K562 (cell line): ENCODE results near the gene SFXN3. TPM values are rescaled to one million over a fixed set of nuclear protein-coding genes. Genes with fewer than 3 reads are reported as not detected.

Experiments used
- ATAC-seq: fragments of 200-7000 bp; cut with Tn5 transposase; 3 replicates; pipeline ENCODE4 v1.9.1; 2020; ENCODE audit warnings: moderate library complexity
- BruUV-seq: library from RNA; stranded (reverse); fragments of 400-500 nt; replicated peaks from 2 replicates; lab custom pipeline; 2021; lab: Mats Ljungman, UMichigan
- CTCF ChIA-PET: fragments of 300-600 bp; formaldehyde crosslinking; extraction: SDS; loops from one replicate; lab custom pipeline; 2021; ENCODE audit warnings: low intra/inter-chr PET ratio; lab: Yijun Ruan, JAX
- POLR2A ChIA-PET: fragments of 300-600, 350-650 bp; sonication (Branson Sonifier 250); formaldehyde crosslinking; extraction: SDS; loops from one replicate; lab custom pipeline; 2021; ENCODE audit warnings: antibody characterized with exemption, inconsistent platforms; lab: Yijun Ruan, JAX
- DNase-seq, 4 experiments: peaks; one replicate each; pipeline versions ENCODE4 v3.0.0 to v3.0.0-alpha.2; 2011 to 2018; ENCODE audit warnings: low spot score in 3 of 4, mixed read lengths in 3 of 4; ENCODE audit errors: extremely low read depth in 1 of 4
- FAIRE-seq: peaks from 2 replicates; lab custom pipeline; 2011; peaks lifted over from hg19 to GRCh38; lab: Jason Lieb, UNC
- H2AFZ ChIP-seq: 2 replicates; pipeline ENCODE4 v1.6.0; 2011; ENCODE audit warnings: low read depth, low read length, control low read depth, inconsistent platforms
- H3K27ac ChIP-seq: fragments of 200-600 bp; 3 replicates; pipeline ENCODE4 v1.8.0; 2011; ENCODE audit warnings: low read depth, mild to moderate bottlenecking, control low read depth, inconsistent platforms, low read length, moderate library complexity, mixed read lengths; ENCODE audit errors: extremely low read depth
- H3K27me3 ChIP-seq, 2 experiments: fragments of 300-600 bp in 1 of 2; 2 replicates in 1 of 2; 3 replicates in 1 of 2; pipeline versions ENCODE4 v1.6.0 to v1.8.0; 2011; ENCODE audit warnings: inconsistent platforms in 2 of 2, low read length in 2 of 2, mild to moderate bottlenecking in 1 of 2, mixed read lengths in 1 of 2, moderate library complexity in 1 of 2; ENCODE audit not compliant: control insufficient read depth in 2 of 2, insufficient read depth in 2 of 2
- H3K36me3 ChIP-seq: fragments of 300-600 bp; 3 replicates; pipeline ENCODE4 v1.8.0; 2011; ENCODE audit warnings: mild to moderate bottlenecking, low read length, inconsistent platforms; ENCODE audit not compliant: control insufficient read depth, insufficient read depth
- H3K4me1 ChIP-seq, 2 experiments: fragments of 200-600 bp in 1 of 2; replicated peaks in 1 of 2; 2 replicates in 1 of 2; 3 replicates in 1 of 2; pipeline versions ENCODE4 v1.5.1 to v1.8.0; 2011; ENCODE audit warnings: inconsistent platforms in 2 of 2, low read length in 2 of 2, mild to moderate bottlenecking in 1 of 2, mixed read lengths in 1 of 2, moderate library complexity in 1 of 2; ENCODE audit not compliant: control insufficient read depth in 2 of 2, insufficient read depth in 2 of 2
- H3K4me2 ChIP-seq: 2 replicates; pipeline ENCODE4 v1.6.1; 2011; ENCODE audit warnings: low read length, control low read depth, inconsistent platforms, mixed read lengths; ENCODE audit not compliant: insufficient read depth
- H3K4me3 ChIP-seq: fragments of 200-600 bp; sonication (generic), shearing (Covaris generic); 2 replicates; pipeline ENCODE4 v1.5.1; 2016; ENCODE audit warnings: control low read depth, inconsistent platforms
- H3K79me2 ChIP-seq: fragments of 200-600 bp; 3 replicates; pipeline ENCODE4 v1.8.0; 2011; ENCODE audit warnings: low read length, inconsistent platforms; ENCODE audit not compliant: control insufficient read depth, insufficient read depth
- H3K9ac ChIP-seq, 2 experiments: 2 replicates each; pipeline versions ENCODE4 v1.6.0 to v1.6.1; 2011; ENCODE audit warnings: low read depth in 2 of 2, low read length in 2 of 2, control low read depth in 1 of 2, inconsistent platforms in 1 of 2, mild to moderate bottlenecking in 1 of 2, mixed read lengths in 1 of 2; ENCODE audit not compliant: insufficient read depth in 1 of 2
- H3K9me1 ChIP-seq: one replicate; pipeline ENCODE4 v1.6.0; 2011; ENCODE audit warnings: inconsistent platforms, mild to moderate bottlenecking, low read length, moderate library complexity; ENCODE audit not compliant: control insufficient read depth, insufficient read depth
- H3K9me3 ChIP-seq: replicated peaks from 2 replicates; pipeline ENCODE4 v1.5.1; 2011; ENCODE audit warnings: low read depth, low read length, inconsistent platforms; ENCODE audit not compliant: control insufficient read depth, insufficient read depth
- H4K20me1 ChIP-seq: replicated peaks from 2 replicates; pipeline ENCODE4 v1.6.1; 2011; ENCODE audit warnings: low read length, inconsistent platforms, mixed read lengths; ENCODE audit not compliant: control insufficient read depth, insufficient read depth
- CBX1 ChIP-seq: sonication (generic); IDR thresholded peaks from 2 replicates; pipeline ENCODE4 v1.6.1; 2016; ENCODE audit warnings: antibody characterized with exemption, low read depth, mild to moderate bottlenecking
- CEBPZ ChIP-seq: fragments of 150-350 bp; IDR thresholded peaks from 2 replicates; pipeline ENCODE4 v1.6.1; 2014; ENCODE audit warnings: low read depth, mild to moderate bottlenecking, low read length, borderline replicate concordance
- CTCF ChIP-seq, 3 experiments: IDR thresholded peaks in 2 of 3; conservative IDR thresholded peaks in 1 of 3; 2 replicates each; pipeline ENCODE4 v1.5.1; 2011 to 2012; ENCODE audit warnings: low read length in 3 of 3, mild to moderate bottlenecking in 3 of 3, control low read depth in 2 of 3, improper control_type of control experiment in 1 of 3, inconsistent platforms in 1 of 3, low read depth in 1 of 3, mixed read lengths in 1 of 3, moderate library complexity in 1 of 3; ENCODE audit not compliant: insufficient read depth in 2 of 3
- GTF2A2 ChIP-seq: IDR thresholded peaks from 2 replicates; pipeline ENCODE4 v1.6.1; 2016; ENCODE audit warnings: mild to moderate bottlenecking, missing genetic modification characterization, missing compliant biosample characterization
- KHSRP ChIP-seq: fragments of 450-650 bp; IDR thresholded peaks from 2 replicates; pipeline ENCODE4 v1.6.1; 2017
- RFX1 ChIP-seq: fragments of 450-650 bp; IDR thresholded peaks from 2 replicates; pipeline ENCODE4 v1.6.1; 2016; ENCODE audit warnings: mild to moderate bottlenecking, moderate library complexity
- SIN3A ChIP-seq, 2 experiments: fragments of 150-350 bp in 1 of 2; IDR thresholded peaks; 2 replicates each; pipeline ENCODE4 v1.6.1; 2011 to 2016; ENCODE audit warnings: borderline replicate concordance in 2 of 2, low read depth in 2 of 2, low read length in 2 of 2, mild to moderate bottlenecking in 2 of 2, moderate library complexity in 2 of 2; ENCODE audit not compliant: control insufficient read depth in 1 of 2
- ZNF175 ChIP-seq: fragments of 200-800 bp; sonication (Bioruptor generic); IDR thresholded peaks from 2 replicates; pipeline ENCODE4 v1.6.1; 2016; ENCODE audit warnings: low read depth, mild to moderate bottlenecking, missing genetic modification characterization, missing compliant biosample characterization
- WGBS: fragments of 100-300 bp; shearing (Covaris generic); methylation state at CpG from one replicate; pipeline ENCODE4 v1.1.6; 2016; ENCODE audit warnings: low coverage, mixed read lengths; ENCODE audit not compliant: insufficient coverage; ENCODE audit errors: missing lambda C conversion rate; 5-methylcytosine and 5-hydroxymethylcytosine counted together
- in situ Hi-C: fragments of 300-500 bp; cut with MboI; formaldehyde crosslinking; loops from 4 replicates; pipeline ENCODE4 v1.15.0; 2018; ENCODE audit warnings: inconsistent platforms, mixed read lengths
- intact Hi-C: fragments of 100-400 bp; cut with micrococcal nuclease; formaldehyde crosslinking; loops from 2 replicates; pipeline ENCODE4 v1.14.2; 2022
- polyA plus RNA-seq, 8 experiments: library from polyadenylated mRNA; depleted of rRNA in 4 of 8; stranded (reverse) in 5 of 8; unstranded in 3 of 8; fragments of >200 nt; fragmentation: Nextera tagmentation in 2 of 8; fragmentation: Illumina TruSeq in 1 of 8; extraction: Ambion mirVana in 2 of 8; extraction: Trizol in 1 of 8; gene quantifications; 2 replicates each; pipeline versions ENCODE4 v1.2.1 to v1.2.3, GENCODE V29; 2011 to 2014; ENCODE audit warnings: inconsistent platforms in 1 of 8, missing spikeins in 1 of 8
- total RNA-seq, 7 experiments: library from RNA; depleted of rRNA in 6 of 7; stranded (reverse); fragments of >200 nt in 6 of 7; fragmentation: Illumina TruSeq in 2 of 7; extraction: Trizol in 2 of 7; gene quantifications; 2 replicates each; pipeline versions ENCODE4 v1.2.1 to v1.2.3, GENCODE V29; 2011 to 2021; ENCODE audit warnings: low replicate concordance in 1 of 7

The SFXN3 gene
- total and polyA plus RNA-seq, 9 of the 15 experiments (the other 6 are each of a cell fraction or from before 2014, with no cell fraction given): 0.24 to 4.6 (median 0.86) TPM

- no peaks in the 10 kb centered on the region for H3K9me1 ChIP-seq
- H3K27me3 ChIP-seq: no peaks in the 10 kb centered on the region
- FAIRE-seq: no peak
- in situ Hi-C loops: no loop called here
- peaks cover 62% of the 10 kb centered on the region for H3K79me2 ChIP-seq
- TF ChIP-seq RFX1 (peak; percentile 74; the same call in 1 of the 2 replicates), KHSRP (no peak)
- TF ChIP-seq, all 486 proteins: peak for 1
- Histone ChIP-seq H3K9ac (peak overlapping the region; percentile 84 to 90), H3K4me2 (peak overlapping the region; percentile 100), H2AFZ (no peak overlapping the region), H3K9me3 (no peaks in the 10 kb centered on the region), H3K36me3 (peaks cover 41% of the 10 kb centered on the region; the same call in 2 of the 3 replicates), H3K4me1 (peaks cover 15 to 69% of the 10 kb centered on the region in 2 experiments; a peak in 4 of 5 replicates), H3K27ac (peak overlapping the region; percentile 88; the same call in 2 of the 3 replicates), H4K20me1 (no peaks in the 10 kb centered on the region), H3K4me3 (no peak overlapping the region)
- ChIA-PET CTCF (no interaction called here), POLR2A (interaction anchor here (1.0 kb wide), 1 partner anchor 10 kb away, joined by 3 read pairs; no protein-coding TSS in a partner anchor)
- 77% methylated on average over 3 of the region's 5 CpGs for WGBS
- DNase-seq: no peak
- BruUV-seq: no TSS peak
- intact Hi-C loops: no loop called here
- ATAC-seq: no peak
These were observed 29.4 kb upstream of the SFXN3 start for GRCh38 chr10:101001659-101002035.

GRCh38 chr10:101002456-101002855, 28.6 kb upstream of the SFXN3 start:
- 95% methylated on average over 8 of the region's 11 CpGs for WGBS
- no peak for ATAC-seq
- H2AFZ ChIP-seq: no peak overlapping the region
- H3K4me3 ChIP-seq: no peak overlapping the region
- H3K9me1 ChIP-seq: no peaks in the 10 kb centered on the region
- no peak for FAIRE-seq
- ChIA-PET CTCF (no interaction called here), POLR2A (interaction anchor here (0.5 kb wide), 1 partner anchor 12 kb away, joined by 3 read pairs; no protein-coding TSS in a partner anchor)
- no TSS peak for BruUV-seq
- in situ Hi-C loops (no loop called here), intact Hi-C loops (no loop called here)
- H3K36me3 ChIP-seq: peaks cover 50% of the 10 kb centered on the region; the same call in 2 of the 3 replicates
- H3K4me2 ChIP-seq: no peak overlapping the region
- H3K9me3 ChIP-seq: no peaks in the 10 kb centered on the region
- no peaks in the 10 kb centered on the region for H4K20me1 ChIP-seq
- no peak for DNase-seq
- H3K27ac ChIP-seq: no peak overlapping the region
- H3K79me2 ChIP-seq: peaks cover 54% of the 10 kb centered on the region
- H3K4me1 ChIP-seq: peaks cover 14 to 65% of the 10 kb centered on the region in 2 experiments; a peak in 4 of 5 replicates
- H3K27me3 ChIP-seq: no peaks in the 10 kb centered on the region
- H3K9ac ChIP-seq: peak overlapping the region in 1 of 2 experiments; percentile 55; a peak in 1 of 4 replicates
- TF ChIP-seq CEBPZ (no peak), CBX1 (no peak), CTCF (IDR thresholded peaks at IDR 0.05 in 2 of 3, conservative IDR thresholded peaks at IDR 0.05 in 1 of 3; ENCODE audit: insufficient read depth in 2 of 3, low read depth in 1 of 3, low read length in 3 of 3) (no peak), ZNF175 (CRISPR knock-in tag) (no peak), GTF2A2 (tag) (no peak), SIN3A (IDR thresholded peaks at IDR 0.05; ENCODE audit: borderline replicate concordance in 2 of 2, control insufficient read depth in 1 of 2, low read depth in 2 of 2, low read length in 2 of 2) (no peak)
